ENCODE measurements around the gene LRRC55. TPM values are rescaled to one million over a fixed set of nuclear protein-coding genes. Genes with fewer than 3 reads are reported as not detected.

LRRC55 gene
- total RNA-seq, 4 donors from 2014 or later, result under 0.01 to 0.39 (median 0.19) TPM

- DNase-seq (ENCODE audit: extremely low spot score), result no peak
- Histone ChIP-seq H3K27ac (replicated peaks in 1 of 4) (no peak overlapping the region), H3K27me3 (peaks cover 0 to 7% (median 0%) of the 10 kb centered on the region in 4 donors), H3K9me3 (no peaks in the 10 kb centered on the region), H3K4me1 (peaks cover 0 to 16% (median 0%) of the 10 kb centered on the region in 4 donors), H3K4me3 (no peak overlapping the region), H3K36me3 (no peaks in the 10 kb centered on the region)
- intact Hi-C loops (cut with DNase I), result no loop called here
- TF ChIP-seq POLR2AphosphoS5 (IDR thresholded peaks at IDR 0.05), result no peak
- no peak for TF ChIP-seq POLR2A (IDR thresholded peaks at IDR 0.05; ENCODE audit: low read depth)
- TF ChIP-seq CTCF (IDR thresholded peaks at IDR 0.05), result no peak
- TF ChIP-seq EP300 (IDR thresholded peaks at IDR 0.05), result no peak
- WGBS, result 75% methylated on average over 9 of the region's 9 CpGs
Observed at GRCh38 chr11:57191311-57192219, 9.8 kb downstream of the LRRC55 start.

- intact Hi-C loops (cut with DNase I), result no loop called here
Observed at GRCh38 chr11:57192316-57192715, 10.6 kb downstream of the LRRC55 start.

GRCh38 chr11:57196596-57196995 lies 14.8 kb downstream of the LRRC55 start:
- Histone ChIP-seq H3K27me3 (no peaks in the 10 kb centered on the region), H3K9me3 (no peaks in the 10 kb centered on the region), H3K4me1 (peaks cover 0 to 27% (median 16%) of the 10 kb centered on the region in 4 donors), H3K27ac (replicated peaks in 1 of 4) (no peak overlapping the region), H3K4me3 (no peak overlapping the region), H3K36me3 (no peaks in the 10 kb centered on the region)
- no peak for DNase-seq (ENCODE audit: extremely low spot score)
- 82% methylated on average over 6 of the region's 6 CpGs for WGBS
- TF ChIP-seq POLR2AphosphoS5 (IDR thresholded peaks at IDR 0.05), result no peak
- TF ChIP-seq EP300 (IDR thresholded peaks at IDR 0.05), result no peak
- TF ChIP-seq CTCF (IDR thresholded peaks at IDR 0.05), result no peak
- TF ChIP-seq POLR2A (IDR thresholded peaks at IDR 0.05; ENCODE audit: low read depth), result no peak
- intact Hi-C loops (cut with DNase I), result no loop called here

More at GRCh38 chr11:57192316-57192715, 10.6 kb downstream of the LRRC55 start:
- TF ChIP-seq POLR2A (IDR thresholded peaks at IDR 0.05; ENCODE audit: low read depth) (no peak), POLR2AphosphoS5 (IDR thresholded peaks at IDR 0.05) (no peak), EP300 (IDR thresholded peaks at IDR 0.05) (no peak), CTCF (IDR thresholded peaks at IDR 0.05) (no peak)
- H3K36me3 ChIP-seq, result no peaks in the 10 kb centered on the region
- H3K27me3 ChIP-seq, result peaks cover 0 to 7% (median 0%) of the 10 kb centered on the region in 4 donors
- H3K27ac ChIP-seq (replicated peaks in 1 of 4), result no peak overlapping the region
- WGBS, result 47% methylated on average over 1 of the region's 1 CpG
- H3K4me3 ChIP-seq, result no peak overlapping the region
- no peak for DNase-seq (ENCODE audit: extremely low spot score)
- peaks cover 0 to 16% (median 0%) of the 10 kb centered on the region in 4 donors for H3K4me1 ChIP-seq
- H3K9me3 ChIP-seq, result no peaks in the 10 kb centered on the region

GRCh38 chr11:57197762-57198161 lies 16.0 kb downstream of the LRRC55 start:
- H3K36me3 ChIP-seq, result no peaks in the 10 kb centered on the region
- DNase-seq (ENCODE audit: extremely low spot score), result no peak
- H3K4me3 ChIP-seq, result no peak overlapping the region
- no peaks in the 10 kb centered on the region for H3K9me3 ChIP-seq
- 80% methylated on average over 2 of the region's 2 CpGs for WGBS
- intact Hi-C loops (cut with DNase I), result no loop called here
- no peaks in the 10 kb centered on the region for H3K27me3 ChIP-seq
- peaks cover 5 to 32% (median 26%) of the 10 kb centered on the region in 4 donors for H3K4me1 ChIP-seq
- H3K27ac ChIP-seq (replicated peaks in 1 of 4), result no peak overlapping the region
- no peak for TF ChIP-seq EP300 (IDR thresholded peaks at IDR 0.05)
- TF ChIP-seq POLR2A (IDR thresholded peaks at IDR 0.05; ENCODE audit: low read depth), result no peak
- no peak for TF ChIP-seq CTCF (IDR thresholded peaks at IDR 0.05)
- TF ChIP-seq POLR2AphosphoS5 (IDR thresholded peaks at IDR 0.05), result no peak

All from esophagus muscularis mucosa (tissue), 4 donors.